ENCODE measurements around the gene FGB. TPM values are rescaled to one million over a fixed set of nuclear protein-coding genes. Genes with fewer than 3 reads are reported as not detected.

The FGB gene
- total and polyA plus RNA-seq, 2 of the 13 experiments (the other 11 are each of a cell fraction or from before 2014, with no cell fraction given): 226 to 784 TPM

- TF ChIP-seq ZBTB4 (CRISPR knock-in tag; IDR thresholded peaks at IDR 0.05; ENCODE audit: borderline replicate concordance) (no peak), USF2 (IDR thresholded peaks at IDR 0.05; ENCODE audit: low read depth, low read length) (no peak), USF2 (CRISPR knock-in tag; IDR thresholded peaks at IDR 0.05; ENCODE audit: borderline replicate concordance) (no peak), ZNF709 (CRISPR knock-in tag; IDR thresholded peaks at IDR 0.05) (no peak), REXO4 (CRISPR knock-in tag; IDR thresholded peaks at IDR 0.05; ENCODE audit: borderline replicate concordance) (no peak), BRD4 (CRISPR knock-in tag; IDR thresholded peaks at IDR 0.05) (no peak), ZNF292 (CRISPR knock-in tag; IDR thresholded peaks at IDR 0.05; ENCODE audit: borderline replicate concordance, low read depth) (no peak), ZNF615 (CRISPR knock-in tag; IDR thresholded peaks at IDR 0.05; ENCODE audit: borderline replicate concordance) (no peak), PHF20 (CRISPR knock-in tag; IDR thresholded peaks at IDR 0.05) (no peak), ARHGAP35 (CRISPR knock-in tag; IDR thresholded peaks at IDR 0.05; ENCODE audit: borderline replicate concordance) (no peak), NCOA2 (CRISPR knock-in tag; IDR thresholded peaks at IDR 0.05) (peak; percentile 79), HIVEP1 (CRISPR knock-in tag; IDR thresholded peaks at IDR 0.05) (no peak), RNF2 (conservative IDR thresholded peaks at IDR 0.05; ENCODE audit: low read depth) (no peak), KAT2B (IDR thresholded peaks at IDR 0.05; ENCODE audit: borderline replicate concordance, low read depth, low read length) (no peak), CEBPB (IDR thresholded peaks at IDR 0.05; ENCODE audit: borderline replicate concordance, low read depth, low read length) (peak; percentile 49; the same call in 1 of the 2 replicates), ZNF251 (CRISPR knock-in tag; IDR thresholded peaks at IDR 0.05) (no peak), SRSF9 (IDR thresholded peaks at IDR 0.05; ENCODE audit: borderline replicate concordance, insufficient read depth, low read depth, low read length, poor library complexity, severe bottlenecking) (no peak), ZNF678 (CRISPR knock-in tag; IDR thresholded peaks at IDR 0.05) (no peak), FOXO4 (CRISPR knock-in tag; conservative IDR thresholded peaks at IDR 0.05) (no peak), MATR3 (CRISPR knock-in tag; IDR thresholded peaks at IDR 0.05) (no peak), ARNTL (CRISPR knock-in tag; IDR thresholded peaks at IDR 0.05) (no peak), ZMYM4 (CRISPR knock-in tag; IDR thresholded peaks at IDR 0.05) (no peak; the same call in 1 of the 2 replicates), MTF1 (CRISPR knock-in tag; IDR thresholded peaks at IDR 0.05) (no peak), DDIT3 (CRISPR knock-in tag; IDR thresholded peaks at IDR 0.05) (no peak), ZBTB8A (CRISPR knock-in tag; IDR thresholded peaks at IDR 0.05; ENCODE audit: borderline replicate concordance, low read depth) (no peak)
Measured at GRCh38 chr4:154560824-154561231, 2.0 kb upstream of the FGB start (continued).
